Measurements from ENCODE around the gene TTLL3.
"Not testable (repeated sequence)": the region's sequence is repeated elsewhere in the genome, so short reads cannot be mapped to it uniquely, and the experiment has no call there.

The TTLL3 gene

GRCh38 chr3:9809615-9810432 lies at the start of gene TTLL3:
Gene TTLL3, plus strand, starts transcription at chr3:9810262. Its CDS starts 400 bp downstream, at chr3:9810662.
- DNase-seq: no peak

GRCh38 chr3:9760779-9761505 lies 49.1 kb upstream of the TTLL3 start:
- no peak for DNase-seq

DNA sequence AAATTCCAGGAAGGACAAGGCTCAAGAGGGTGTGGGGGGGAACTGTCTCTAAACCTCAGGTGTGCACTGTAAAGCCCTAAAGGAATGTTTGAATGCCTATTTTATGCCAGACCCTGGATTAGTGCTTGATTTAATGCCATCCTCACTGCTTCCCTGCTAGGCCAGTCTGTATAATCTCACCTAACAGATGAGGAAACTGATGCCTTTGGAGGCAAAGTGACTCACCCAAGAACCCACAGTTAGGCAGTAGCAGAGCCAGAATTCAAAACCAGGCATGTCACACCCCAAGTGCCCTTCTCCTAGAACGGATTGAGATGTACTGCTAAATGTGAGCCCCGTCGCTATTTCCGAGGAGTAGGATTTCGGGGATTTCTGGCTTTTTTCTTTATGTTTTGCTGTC lies 48.1 kb upstream of the TTLL3 start:
- DNase-seq: no peak

- no peak for DNase-seq
Observed at GRCh38 chr3:9762871-9763270, 47.2 kb upstream of the TTLL3 start.

DNA sequence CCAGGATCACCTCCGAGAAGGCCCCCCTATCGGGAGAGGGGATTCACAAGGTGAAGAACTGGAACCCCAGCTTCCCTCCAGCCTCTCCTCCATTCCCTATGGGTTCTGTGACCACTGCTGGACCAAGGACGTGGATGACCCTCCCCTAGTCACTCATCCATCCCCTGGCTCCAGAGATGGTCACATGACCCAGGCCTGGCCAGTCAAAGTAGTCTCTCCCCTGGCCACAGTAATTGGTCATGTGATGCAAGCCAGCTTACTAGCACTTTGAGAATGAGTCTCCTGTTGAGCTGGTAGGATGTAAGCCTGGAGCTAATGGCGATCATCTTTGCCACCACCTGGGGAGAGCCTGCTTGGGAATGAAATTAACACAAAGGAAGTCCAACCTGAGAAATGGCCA lies 44.2 kb upstream of the TTLL3 start:
- DNase-seq: no peak

- DNase-seq: no peak
Observed at GRCh38 chr3:9767418-9767817, 42.6 kb upstream of the TTLL3 start.

GRCh38 chr3:9768141-9768775 lies 41.8 kb upstream of the TTLL3 start:
- no peak for DNase-seq

GRCh38 chr3:9769012-9769411 lies 41.0 kb upstream of the TTLL3 start:
- DNase-seq: no peak

DNA sequence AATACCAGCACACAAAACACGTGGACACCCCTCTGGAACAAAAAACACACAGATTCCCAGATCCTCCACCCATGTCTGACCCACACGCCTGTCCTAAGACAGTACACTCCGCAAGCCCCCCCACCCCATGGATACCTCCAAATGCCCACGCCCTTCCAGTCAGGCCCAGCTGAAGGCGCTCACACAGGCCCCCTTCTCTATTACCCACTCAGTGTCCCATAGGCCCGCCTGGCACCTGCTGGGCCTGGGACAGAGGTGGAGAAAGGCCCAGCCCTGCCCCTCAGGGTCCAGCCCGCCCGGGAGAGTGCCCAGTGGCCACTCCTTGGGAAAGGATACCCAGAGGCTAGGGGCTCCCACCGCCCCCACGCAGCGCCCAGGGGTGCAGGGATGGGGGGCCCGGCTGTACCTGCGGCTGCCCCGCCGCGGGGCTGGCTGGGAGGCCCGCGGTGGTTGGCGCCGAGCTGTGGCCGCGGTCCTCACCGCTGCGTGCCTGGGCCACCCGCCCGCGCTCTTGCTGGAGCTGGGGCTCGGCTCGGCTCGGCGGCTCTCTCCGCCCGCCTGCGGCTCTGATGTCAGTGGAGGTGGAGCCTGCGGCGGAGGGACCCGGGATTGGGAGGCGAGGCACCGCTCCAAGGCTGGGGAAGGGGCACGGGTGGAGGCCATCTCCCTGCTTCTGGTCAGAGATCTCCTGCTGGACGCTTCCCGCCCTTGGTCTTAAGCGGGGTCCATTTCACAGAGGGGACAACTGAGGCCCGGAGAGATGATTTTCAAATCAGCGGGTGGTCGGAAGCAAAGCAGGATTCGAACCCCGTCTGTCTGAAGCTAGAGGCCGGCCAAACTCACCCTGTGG lies 40.4 kb upstream of the TTLL3 start, which contains the start of gene CAMK1:
TSS of gene CAMK1 (minus strand) at position 522 of the 850 bp plus-strand sequence. CDS start 2,198 bp downstream, outside the sequence.
- peak; percentile 10 for DNase-seq

- DNase-seq: no peak
Observed at GRCh38 chr3:9770276-9770812, 39.7 kb upstream of the TTLL3 start.

DNA sequence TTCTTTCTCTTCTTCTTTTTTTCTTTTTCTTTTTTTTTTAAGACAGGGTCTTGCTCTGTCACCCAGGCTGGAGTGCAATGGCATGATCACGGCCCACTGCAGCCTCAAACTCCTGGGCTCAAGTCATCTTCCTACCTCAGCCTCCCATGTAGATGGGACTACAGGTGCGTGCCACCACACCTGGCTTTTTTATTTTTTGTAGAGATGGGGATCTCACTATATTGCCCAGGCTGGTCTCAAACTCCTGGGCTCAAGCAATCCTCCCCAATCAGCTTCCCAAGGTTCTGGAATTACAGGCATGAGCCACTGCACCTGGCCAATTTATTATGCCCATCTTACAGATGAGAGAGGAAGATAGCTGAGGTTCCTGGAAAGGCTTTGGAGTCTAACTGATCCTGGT lies 39.1 kb upstream of the TTLL3 start:
- DNase-seq: not testable (repeated sequence)

DNA sequence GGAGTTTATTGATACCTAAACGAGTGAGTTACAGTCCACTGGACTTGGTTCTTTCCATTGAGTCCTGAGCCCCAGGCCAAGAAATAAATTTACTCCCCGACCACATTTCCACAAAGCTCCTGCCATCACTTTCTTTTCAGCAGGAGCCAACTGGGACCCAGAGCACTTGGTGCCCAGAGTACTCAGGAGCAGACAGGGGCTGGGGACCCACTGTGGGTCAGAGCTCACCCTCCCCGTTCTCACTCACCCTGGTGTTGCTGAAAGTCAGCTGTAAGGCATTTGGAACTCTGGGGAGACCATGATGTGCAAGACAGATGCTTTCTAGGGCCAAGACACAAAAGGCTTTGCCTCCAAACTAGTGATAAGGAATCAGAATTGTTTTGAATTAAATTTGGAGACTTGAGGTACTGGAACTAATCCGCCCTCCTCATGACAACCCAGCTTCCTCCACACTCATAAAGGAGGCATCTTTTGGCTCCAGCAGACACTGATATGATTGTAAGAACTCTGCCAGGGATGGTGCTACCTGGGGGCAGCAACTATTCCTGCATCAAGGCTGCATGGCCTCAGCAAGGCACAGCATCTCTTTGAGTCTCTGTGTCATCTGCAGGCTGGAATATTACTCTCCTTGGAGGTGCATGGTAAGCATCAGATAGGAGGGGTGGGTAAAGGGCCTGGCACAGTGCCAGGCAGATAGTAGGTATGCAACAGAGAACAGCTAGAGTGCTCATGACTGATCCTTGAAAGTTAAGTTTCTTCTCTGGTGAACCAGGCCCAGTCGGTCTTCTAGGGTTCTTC lies 33.0 kb upstream of the TTLL3 start:
- no peak for DNase-seq

GRCh38 chr3:9777694-9778021 lies 32.4 kb upstream of the TTLL3 start:
- DNase-seq: no peak

GRCh38 chr3:9778143-9779074 lies 31.7 kb upstream of the TTLL3 start:
- DNase-seq: no peak

DNA sequence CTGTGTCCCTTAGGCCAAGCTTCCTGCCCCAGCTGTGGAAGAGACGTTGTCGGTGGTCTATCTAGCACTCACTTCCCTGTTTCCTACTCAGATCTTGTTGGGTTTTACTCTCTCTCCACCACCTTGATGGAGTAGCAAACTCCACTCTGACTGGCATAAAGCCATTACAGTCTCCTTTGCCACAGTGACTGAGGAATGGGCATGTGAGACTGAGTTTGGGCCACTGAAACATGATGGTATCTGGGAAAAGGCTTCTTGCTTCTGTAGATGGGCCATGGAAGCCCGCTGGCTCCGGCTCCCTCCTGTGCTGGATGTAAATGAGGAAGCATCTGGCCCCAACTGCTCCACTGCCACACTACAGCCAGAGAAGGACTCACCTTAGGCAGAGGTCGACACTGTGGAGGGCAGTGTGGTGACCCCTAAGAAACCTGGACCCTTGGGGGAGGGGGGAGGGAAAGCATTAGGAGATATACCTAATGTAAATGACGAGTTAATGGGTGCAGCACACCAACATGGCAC lies 30.9 kb upstream of the TTLL3 start:
- no peak for DNase-seq

DNA sequence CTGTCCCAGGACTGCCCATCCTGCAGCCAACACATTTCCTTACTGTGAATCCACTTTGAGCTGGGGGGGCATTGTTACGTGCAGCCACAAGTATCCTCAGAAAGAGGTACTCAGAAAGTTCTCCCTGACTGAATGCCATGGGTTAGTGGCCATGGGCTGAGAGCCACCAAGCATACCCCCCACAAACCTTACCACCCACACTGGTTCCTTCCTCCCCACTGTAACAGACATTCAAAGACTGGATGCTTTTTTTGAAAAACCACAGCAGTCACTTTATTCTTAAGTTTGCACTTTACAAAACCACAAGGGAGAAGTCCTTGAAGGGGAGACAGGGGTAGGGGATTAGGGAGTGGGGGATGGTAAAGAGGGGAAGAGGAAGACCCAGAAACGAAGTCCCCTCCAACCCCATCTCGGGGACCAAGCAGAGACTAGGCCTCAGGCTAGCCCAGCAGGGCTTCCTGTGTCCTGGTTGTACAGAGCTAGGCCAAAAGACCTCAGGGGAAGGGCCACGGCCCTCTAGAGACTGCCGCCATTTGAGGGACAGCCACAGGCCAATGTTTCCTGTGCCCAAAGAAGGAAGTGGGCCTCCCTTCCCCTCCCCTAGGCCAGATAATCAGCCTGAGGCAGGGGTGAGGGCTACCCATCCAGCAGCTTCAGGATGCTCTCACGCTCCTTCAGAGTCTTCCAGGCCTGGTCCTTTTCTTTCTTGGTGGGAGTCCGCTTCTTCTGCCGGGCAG lies 30.2 kb upstream of the TTLL3 start:
- DNase-seq: no peak

- DNase-seq: no peak
Observed at GRCh38 chr3:9780458-9780812, 29.6 kb upstream of the TTLL3 start.

- DNase-seq: no peak
Observed at GRCh38 chr3:9780910-9781309, 29.2 kb upstream of the TTLL3 start.

DNA sequence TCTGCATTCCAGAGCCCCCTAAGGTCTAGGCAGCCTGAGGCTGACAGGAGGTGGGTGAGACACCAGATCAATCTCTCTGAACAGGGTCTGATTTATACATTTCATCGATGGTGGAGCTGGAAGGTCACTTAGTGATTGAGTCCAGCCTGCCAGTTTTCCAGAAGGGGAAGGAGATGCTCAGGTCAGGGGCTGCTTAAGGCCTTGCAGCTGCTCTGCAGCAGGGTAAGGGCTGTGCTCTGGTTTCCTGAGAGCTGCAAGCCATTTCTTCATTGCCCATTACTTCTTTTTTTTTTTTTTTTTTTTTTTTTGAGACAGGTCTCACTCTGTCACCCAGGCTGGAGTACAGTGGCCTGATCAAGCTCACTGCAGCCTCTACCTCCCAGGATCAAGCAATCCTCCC lies 28.5 kb upstream of the TTLL3 start:
- no peak for DNase-seq
